AG09319 (cell line): ENCODE measurements around the gene PER3.

Experiments used
- DNase-seq: peaks from one replicate; pipeline ENCODE4 v3.0.0-alpha.2; 2010; ENCODE audit warnings: low read depth; ENCODE audit errors: extremely low read depth
- TF ChIP-seq, protein P1 (sequence below): IDR thresholded peaks from 2 replicates; pipeline ENCODE4 v1.5.1; 2011; ENCODE audit warnings: low read depth, mild to moderate bottlenecking, inconsistent platforms, low read length, moderate library complexity

The PER3 gene

DNA sequence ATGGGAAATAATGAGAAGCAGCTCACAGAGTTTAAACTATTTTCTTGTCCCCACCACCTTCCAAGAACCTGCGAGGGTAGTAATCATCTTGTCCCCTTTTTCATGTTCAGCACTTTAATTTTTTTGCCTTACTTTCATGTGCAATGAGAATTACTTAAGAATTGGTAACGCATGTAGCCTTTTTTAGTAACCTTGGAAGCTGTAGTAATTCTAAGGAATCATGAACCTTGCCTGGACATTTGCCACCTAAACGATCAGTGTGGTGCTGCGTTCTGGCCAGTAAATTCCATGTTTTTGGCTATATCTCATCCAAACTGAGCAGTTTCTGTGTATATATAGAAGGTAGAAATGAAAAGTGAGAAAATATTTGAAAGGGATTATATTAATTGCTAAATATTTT, 16.9 kb upstream of the PER3 start:
- no peak for DNase-seq
- TF ChIP-seq, protein P1, sequence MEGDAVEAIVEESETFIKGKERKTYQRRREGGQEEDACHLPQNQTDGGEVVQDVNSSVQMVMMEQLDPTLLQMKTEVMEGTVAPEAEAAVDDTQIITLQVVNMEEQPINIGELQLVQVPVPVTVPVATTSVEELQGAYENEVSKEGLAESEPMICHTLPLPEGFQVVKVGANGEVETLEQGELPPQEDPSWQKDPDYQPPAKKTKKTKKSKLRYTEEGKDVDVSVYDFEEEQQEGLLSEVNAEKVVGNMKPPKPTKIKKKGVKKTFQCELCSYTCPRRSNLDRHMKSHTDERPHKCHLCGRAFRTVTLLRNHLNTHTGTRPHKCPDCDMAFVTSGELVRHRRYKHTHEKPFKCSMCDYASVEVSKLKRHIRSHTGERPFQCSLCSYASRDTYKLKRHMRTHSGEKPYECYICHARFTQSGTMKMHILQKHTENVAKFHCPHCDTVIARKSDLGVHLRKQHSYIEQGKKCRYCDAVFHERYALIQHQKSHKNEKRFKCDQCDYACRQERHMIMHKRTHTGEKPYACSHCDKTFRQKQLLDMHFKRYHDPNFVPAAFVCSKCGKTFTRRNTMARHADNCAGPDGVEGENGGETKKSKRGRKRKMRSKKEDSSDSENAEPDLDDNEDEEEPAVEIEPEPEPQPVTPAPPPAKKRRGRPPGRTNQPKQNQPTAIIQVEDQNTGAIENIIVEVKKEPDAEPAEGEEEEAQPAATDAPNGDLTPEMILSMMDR, result no peak

DNA sequence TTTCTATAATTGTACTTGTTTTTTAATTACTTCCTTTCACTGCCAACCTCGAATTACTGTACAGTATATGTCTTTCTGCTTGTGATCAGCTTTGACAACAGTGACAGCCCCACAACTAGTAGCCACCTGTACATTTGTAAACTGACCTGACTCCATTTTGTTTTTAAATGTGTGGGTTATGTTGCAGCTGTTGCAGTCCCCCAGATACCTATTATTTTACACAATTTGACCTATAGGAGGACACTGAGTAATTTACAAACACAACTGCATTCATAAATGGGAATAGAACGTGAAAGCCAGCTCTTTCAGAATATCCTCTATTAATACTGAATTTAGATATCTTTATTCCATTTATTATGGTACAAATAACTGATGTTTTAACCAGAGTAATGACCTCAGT, 15.5 kb upstream of the PER3 start:
- TF ChIP-seq, protein P1, result no peak
- DNase-seq, result no peak

DNA sequence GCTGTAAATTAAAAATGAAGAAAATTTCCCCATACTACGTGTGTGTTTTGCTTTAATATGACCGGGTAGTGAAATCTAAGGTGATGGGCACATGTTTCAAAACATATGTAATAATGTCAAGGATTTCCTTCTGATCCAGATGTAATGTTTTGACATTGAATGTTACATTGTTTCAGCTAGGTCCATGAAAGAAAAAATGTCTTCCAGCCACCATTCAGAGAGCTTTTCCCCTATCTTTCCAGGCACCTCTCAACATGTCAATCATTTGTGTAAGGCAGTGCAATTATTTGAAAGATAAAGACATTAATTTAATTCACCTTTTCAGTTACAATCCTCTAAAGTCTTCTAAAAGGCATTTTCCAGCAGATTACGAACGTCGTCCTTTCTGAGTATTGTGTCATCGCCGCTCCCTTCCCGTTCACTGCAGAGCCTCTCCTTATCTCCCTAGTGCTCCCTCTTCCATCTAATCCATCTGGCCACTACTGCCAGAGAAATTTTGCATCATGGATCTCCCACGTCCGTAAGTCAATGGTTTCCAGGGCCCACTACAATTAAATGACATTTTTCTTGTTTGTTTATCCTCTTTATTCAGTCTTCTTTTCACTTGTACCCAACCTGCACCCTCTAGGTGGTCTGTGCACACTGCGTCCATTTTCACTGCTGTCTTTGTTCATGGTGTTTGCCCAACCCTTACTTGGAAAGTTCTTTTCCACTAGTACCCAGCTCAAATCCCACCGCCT, 14.2 kb upstream of the PER3 start:
- DNase-seq, result no peak
- TF ChIP-seq, protein P1, result no peak

DNA sequence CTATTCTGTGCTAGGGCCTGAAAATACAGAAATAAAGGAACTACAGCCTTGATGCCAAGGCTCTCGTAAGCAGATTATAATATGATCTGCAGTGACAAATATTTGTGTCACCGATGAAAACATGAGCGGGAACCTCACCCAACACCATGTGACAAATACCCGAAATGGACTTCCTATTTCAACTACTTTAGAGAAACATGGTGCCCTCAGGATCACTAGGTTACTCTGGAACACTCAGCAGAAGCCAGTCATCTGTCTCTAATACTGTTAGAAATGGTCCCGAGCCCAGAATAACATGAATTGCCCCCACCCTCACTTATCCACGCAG, 13.5 kb upstream of the PER3 start:
- TF ChIP-seq, protein P1, result no peak
- DNase-seq, result no peak

DNA sequence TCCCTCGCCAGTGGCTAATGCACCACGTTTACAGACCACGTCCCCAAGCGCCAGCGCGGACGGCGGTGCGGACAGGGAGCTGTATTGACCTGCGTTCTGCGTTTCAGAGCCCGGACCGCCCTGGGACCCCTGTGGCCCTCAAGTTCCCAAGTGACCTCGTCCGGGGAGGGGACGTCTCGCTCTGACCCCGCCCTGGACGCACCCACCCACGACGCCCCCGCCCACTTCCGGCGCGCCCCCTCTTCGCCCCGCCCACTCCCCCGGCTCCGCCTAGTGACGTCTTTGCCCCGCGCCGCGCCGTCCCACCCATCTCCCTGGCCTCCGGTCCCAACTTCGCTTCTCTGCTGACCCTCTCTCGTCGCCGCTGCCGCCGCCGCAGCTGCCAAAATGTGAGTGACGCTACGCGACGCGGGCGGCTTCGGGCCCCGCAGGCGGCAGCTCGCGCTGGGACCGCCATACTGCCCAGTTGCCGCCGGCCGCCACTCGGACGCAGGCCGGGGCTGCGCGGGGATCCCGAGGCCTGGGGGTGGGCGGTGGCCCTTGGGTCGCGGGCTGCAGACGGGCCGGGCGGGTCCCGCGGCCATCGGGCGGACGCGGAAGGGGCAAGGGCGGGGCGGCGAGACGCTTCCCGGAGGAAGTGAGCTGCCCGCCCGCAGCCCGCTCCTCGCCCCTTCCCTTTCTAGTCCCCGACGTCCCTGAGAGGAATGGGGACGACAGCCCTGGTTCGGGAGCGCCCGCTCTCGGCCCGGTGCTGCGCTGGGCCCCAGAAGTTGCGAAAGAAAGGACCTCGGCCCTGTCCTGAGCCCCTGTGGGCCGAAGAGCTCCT, 12.9 kb upstream of the PER3 start, which contains the start of gene VAMP3:
Gene VAMP3, plus strand, starts transcription at position 300 of the 826 bp plus-strand sequence. Its CDS starts 88 bp downstream, at position 388.
- TF ChIP-seq, protein P1, result no peak
- DNase-seq, result peak; percentile 42

DNA sequence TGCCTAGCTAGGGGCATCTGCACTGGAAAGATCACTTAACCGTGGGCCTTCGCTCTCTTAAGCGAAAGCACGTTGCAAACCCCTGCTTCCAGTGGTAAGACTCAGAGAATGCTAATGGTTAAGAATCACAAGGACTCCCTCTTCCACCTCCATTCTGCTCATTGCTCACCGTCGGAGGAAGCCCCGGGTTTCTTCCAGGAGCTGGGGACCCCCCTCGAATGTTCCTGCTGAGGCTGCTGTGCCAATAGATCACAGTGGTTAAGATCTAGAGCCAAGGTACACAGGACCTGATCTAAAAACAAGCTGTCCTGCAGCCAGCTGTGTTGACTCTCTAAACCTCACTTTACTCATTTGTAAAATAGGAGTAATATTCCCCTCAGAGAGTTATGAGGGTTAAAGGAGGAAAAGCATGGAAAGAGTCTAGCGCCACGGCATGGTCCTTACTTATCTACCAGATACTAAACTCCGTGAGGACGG, 12.2 kb upstream of the PER3 start:
- TF ChIP-seq, protein P1, result no peak
- DNase-seq, result no peak

DNA sequence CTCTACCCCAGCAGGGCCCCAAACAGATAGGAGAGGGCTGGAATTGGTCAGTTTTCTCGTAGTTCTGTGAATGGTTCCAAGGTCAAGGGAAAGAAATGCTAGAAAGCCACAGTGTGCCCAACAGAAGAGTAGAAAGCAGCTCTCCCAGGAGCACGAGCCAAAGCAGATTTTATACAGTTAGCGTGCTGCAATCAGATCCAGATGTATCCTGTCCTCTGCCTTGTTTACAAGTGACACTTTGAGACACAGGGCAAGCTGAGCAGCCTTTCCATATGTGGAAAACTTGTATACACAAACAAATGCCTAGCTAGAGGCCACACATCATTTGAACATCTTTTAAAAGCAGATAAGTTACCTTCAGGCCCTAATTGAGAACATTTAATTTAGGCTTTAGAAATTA, 6.5 kb upstream of the PER3 start:
- no peak for DNase-seq

More for the DNA sequence above, 6.5 kb upstream of the PER3 start:
- TF ChIP-seq, protein P1, result no peak
